Activated CD8-positive, alpha-beta memory T cell treated with anti-CD3 and anti-CD28 coated beads for 36 hours (primary cell): ENCODE measurements around the gene UBAC1. TPM values are rescaled to one million over a fixed set of nuclear protein-coding genes. Genes with fewer than 3 reads are reported as not detected.
"Not testable (repeated sequence)": the region's sequence is repeated elsewhere in the genome, so short reads cannot be mapped to it uniquely, and the experiment has no call there.

Source experiments
- CTCF ChIA-PET: fragments of 350-600 bp; sonication (Branson Sonifier 250); formaldehyde crosslinking; loops from one replicate; lab custom pipeline; 2021; ENCODE audit warnings: antibody characterized with exemption; lab: Charles Lee
- POLR2A ChIA-PET: fragments of 350-600 bp; sonication (Branson Sonifier 250); formaldehyde crosslinking; loops from one replicate; lab custom pipeline; 2021; ENCODE audit warnings: antibody characterized with exemption; lab: Charles Lee
- total RNA-seq, 2 experiments: library from RNA; stranded (reverse); gene quantifications; one replicate each; pipeline ENCODE4 v1.2.3, GENCODE V29; 2021

Gene UBAC1
- total RNA-seq, 2 experiments from 2014 or later = 33.5 to 34.3 TPM

DNA sequence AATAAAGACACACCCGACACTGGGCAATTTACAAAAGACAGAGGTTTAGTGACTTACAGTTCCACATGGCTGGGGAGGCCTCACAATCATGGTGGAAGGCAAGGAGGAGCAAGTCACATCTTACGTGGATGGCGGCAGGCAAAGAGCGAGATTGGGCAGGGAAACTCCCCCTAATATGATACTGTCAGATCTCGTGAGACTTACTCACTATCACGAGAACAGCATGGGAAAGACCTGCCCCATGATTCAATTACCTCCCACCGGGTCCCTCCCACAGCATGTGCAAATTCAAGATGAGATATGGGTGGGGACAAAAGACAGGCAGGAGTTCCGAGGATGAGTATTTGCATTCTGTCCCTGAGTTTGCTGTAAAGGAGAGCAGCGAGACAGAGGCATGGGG lies 49.9 kb downstream of the UBAC1 start:
- POLR2A ChIA-PET, CTCF ChIA-PET: not testable (repeated sequence)

- ChIA-PET CTCF (no interaction called here), POLR2A (no interaction called here)
Measured at GRCh38 chr9:135910757-135911156, 50.4 kb downstream of the UBAC1 start.

GRCh38 chr9:135910216-135910615 lies 51.0 kb downstream of the UBAC1 start:
- POLR2A ChIA-PET = no interaction called here

GRCh38 chr9:135909371-135909770 lies 51.8 kb downstream of the UBAC1 start:
- ChIA-PET POLR2A (no interaction called here), CTCF (no interaction called here)

More at GRCh38 chr9:135910216-135910615, 51.0 kb downstream of the UBAC1 start:
- CTCF ChIA-PET = no interaction called here

DNA sequence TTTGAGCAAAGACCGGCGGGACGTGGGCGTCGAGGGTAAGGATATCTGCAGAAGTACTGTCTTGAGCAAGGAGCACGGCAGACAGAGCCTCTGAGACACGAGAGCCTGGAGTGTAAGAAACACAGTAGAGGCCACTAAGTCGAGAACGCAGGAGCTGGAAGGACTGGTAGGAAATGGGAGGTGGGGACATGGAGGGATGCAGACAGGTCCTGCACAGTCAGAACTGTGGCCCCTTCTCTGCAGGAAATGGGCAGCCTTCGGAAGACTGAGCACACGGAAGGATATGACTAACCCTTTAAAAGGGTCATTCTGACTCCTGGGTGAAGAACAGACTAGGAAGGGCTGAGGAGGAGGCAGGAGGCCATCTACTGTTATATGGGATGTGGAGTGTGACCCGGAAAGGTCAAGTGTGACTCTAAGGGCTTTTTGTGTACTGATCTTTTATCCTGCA lies 52.4 kb downstream of the UBAC1 start:
- POLR2A ChIA-PET = interaction anchor here (1.8 kb wide), 1 partner anchor 16 kb away, joined by 13 read pairs; no protein-coding TSS in a partner anchor

GRCh38 chr9:135908093-135908753 lies 53.0 kb downstream of the UBAC1 start:
- POLR2A ChIA-PET = interaction anchor here (1.8 kb wide), 1 partner anchor 17 kb away, joined by 13 read pairs; no protein-coding TSS in a partner anchor
- CTCF ChIA-PET = no interaction called here

More for the DNA sequence above, 52.4 kb downstream of the UBAC1 start:
- CTCF ChIA-PET = no interaction called here

DNA sequence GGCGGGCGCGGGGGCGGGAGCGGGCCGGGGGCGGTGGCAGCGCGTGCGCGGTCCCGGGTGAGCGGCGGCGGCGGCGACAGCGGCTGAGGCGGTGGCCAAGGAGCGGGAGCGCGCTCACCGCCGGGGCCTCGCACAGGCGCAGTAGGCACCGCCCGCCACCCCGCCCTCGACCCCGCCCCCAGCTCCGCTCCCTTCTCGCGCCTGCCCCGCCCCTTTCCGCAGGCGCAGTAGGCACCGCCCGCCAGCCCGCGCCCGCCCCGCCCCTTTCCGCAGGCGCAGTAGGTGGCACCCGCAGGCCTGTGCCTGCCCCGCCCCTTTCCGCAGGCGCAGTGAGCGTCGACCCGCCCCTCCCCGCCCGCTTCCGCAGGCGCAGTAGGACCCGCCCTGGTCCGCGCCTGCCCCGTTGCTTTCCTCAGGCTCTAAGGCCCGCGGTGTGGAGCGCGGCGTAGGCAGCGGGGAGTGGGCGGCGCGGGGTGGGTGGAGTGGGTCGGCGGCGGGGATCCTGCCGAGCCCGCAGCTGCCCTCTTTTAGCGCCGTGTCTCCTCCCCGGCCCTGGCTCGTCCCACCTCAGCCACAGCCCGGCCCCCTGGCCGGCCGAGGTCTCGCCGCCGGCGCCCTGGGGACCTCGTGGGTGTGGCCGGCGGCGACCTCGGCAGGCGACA lies 53.6 kb downstream of the UBAC1 start, which contains the start of gene CAMSAP1:
CAMSAP1 (minus strand) TSS at position 116 of the 662 bp plus-strand sequence. CDS start 387 bp downstream, outside the sequence.
- ChIA-PET POLR2A (interaction anchor here (1.8 kb wide), 1 partner anchor 18 kb away, joined by 13 read pairs; no protein-coding TSS in a partner anchor), CTCF (interaction anchor here (0.6 to 0.7 kb wide), 2 partner anchors 18 to 49 kb away, joined by 3 read pairs; no protein-coding TSS in a partner anchor)

DNA sequence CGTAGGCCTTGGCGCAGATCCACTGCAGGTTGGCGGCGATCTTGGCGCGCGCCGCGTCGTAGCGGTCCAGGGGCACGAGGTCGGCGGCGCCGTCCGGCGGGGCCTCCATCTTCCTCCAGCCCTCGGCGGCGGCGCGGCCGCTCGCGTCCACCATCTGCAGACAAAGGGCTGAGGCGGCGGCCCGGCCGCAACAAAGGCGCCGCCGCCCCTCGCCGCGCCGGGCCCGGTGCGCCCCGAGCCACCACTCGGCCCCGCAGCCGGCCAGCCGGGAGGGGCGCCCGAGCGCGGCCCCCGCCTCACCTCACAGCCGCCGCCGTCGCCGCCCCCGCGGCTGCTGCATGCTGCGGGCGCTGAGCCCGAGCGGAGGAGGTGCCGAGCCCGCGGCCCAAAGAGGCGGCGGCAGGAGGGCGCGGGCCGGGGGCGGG lies 54.2 kb downstream of the UBAC1 start:
- ChIA-PET CTCF (interaction anchor here (0.7 kb wide), 1 partner anchor 19 kb away, joined by 3 read pairs; no protein-coding TSS in a partner anchor), POLR2A (interaction anchor here (1.0 to 1.8 kb wide), 2 partner anchors 18 to 19 kb away, joined by 7 to 13 read pairs; no protein-coding TSS in a partner anchor)

DNA sequence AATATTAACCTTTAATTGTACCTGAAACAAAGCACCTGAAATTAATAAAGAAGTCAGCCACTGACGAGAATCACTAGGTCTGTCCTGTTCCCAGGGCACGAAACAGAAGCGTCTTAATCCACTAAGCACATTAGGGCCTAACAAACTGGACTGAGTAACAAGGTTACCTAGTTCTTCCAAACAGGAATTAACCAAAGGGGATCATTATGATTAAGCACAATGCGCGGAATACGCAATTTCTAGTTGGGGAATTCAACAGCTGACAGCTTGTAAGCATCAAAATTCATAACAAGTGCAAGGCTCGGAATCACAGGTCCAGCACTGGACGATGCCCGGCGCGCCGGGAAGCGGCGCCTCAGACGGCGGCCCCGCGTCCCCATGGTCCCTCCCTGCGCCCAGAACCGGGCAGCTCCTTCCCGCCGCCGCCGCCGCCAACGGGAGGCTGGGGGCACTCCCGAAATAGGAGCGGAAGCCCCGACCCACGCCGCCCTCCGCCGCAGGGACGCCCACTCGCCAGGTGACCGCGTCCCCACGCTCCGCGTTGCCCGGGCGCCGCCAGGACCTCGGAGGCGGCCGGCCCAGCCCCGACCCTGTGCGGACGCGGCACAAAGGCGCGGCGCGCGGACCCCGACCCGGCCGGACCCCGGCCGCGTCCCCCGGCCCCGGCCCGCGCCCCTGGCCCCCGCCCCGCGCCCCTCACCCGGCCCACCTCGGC lies 54.7 kb downstream of the UBAC1 start:
- ChIA-PET CTCF (interaction anchor here (0.8 to 1.1 kb wide), 3 partner anchors 20 to 61 kb away, joined by 3 to 4 read pairs (median 3); no protein-coding TSS in a partner anchor), POLR2A (interaction anchor here (0.5 to 1.0 kb wide), 2 partner anchors 19 to 52 kb away, joined by 4 to 7 read pairs; no protein-coding TSS in a partner anchor)

GRCh38 chr9:135905380-135906258 lies 55.6 kb downstream of the UBAC1 start:
- CTCF ChIA-PET = interaction anchor here (0.8 to 1.1 kb wide), 4 partner anchors 16 to 62 kb away, joined by 3 to 4 read pairs (median 3); no protein-coding TSS in a partner anchor
- POLR2A ChIA-PET = interaction anchor here (0.5 to 1.0 kb wide), 2 partner anchors 20 to 53 kb away, joined by 4 to 7 read pairs; no protein-coding TSS in a partner anchor

- ChIA-PET POLR2A (no interaction called here), CTCF (interaction anchor here (1.0 kb wide), 1 partner anchor 38 kb away, joined by 3 read pairs; no protein-coding TSS in a partner anchor)
Measured at GRCh38 chr9:135903786-135904520, 57.2 kb downstream of the UBAC1 start.

DNA sequence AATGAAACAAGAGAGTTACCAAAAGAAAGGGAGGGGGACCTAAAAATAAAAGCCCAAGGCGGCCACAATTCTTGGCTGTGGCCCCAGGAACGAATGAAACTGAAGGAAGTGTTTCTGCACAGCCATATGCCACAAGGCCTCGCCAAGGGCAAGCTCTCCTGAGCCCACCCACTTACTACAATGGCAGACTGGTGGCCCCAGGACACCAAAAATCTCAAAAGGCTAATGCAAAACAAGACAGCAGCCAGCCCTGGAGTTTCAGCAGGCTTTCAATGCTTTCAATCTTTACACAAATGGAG lies 57.9 kb downstream of the UBAC1 start:
- CTCF ChIA-PET = interaction anchor here (1.0 kb wide), 1 partner anchor 37 kb away, joined by 3 read pairs; no protein-coding TSS in a partner anchor

DNA sequence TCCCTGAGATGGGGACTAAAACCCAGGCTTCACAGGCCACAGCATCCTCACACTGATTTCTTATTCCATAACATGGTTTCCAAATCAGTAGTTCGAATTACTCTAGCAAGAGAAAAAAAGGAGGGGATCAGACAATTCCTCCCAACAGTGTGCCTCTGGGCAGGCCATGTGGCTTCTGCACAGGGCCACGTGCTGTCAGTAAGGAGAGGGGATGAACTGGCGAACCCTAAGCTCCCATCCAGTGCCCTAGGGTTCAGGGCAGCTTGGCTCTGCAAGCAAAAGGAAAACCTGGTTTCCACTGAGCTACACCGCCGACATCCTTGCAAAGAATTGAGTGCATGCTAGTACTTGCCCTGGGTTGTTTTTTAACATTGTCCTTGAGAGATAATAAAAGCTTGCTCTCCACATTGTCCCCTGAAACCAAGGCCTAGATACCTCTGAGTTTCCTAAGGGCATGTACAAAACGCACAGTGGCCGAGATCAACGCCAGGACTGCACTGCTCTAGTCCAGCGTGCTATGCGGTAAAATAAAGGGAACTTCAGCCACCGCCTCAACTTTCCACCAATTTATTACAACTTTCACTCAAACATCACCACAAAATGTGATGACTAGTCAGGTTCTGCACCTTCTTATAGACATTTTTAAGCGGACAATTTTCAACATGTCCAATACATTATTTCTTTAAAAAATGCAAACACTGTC lies 58.4 kb downstream of the UBAC1 start:
- ChIA-PET POLR2A (no interaction called here), CTCF (interaction anchor here (1.0 kb wide), 1 partner anchor 37 kb away, joined by 3 read pairs; no protein-coding TSS in a partner anchor)

More for the DNA sequence above, 57.9 kb downstream of the UBAC1 start:
- POLR2A ChIA-PET = no interaction called here

DNA sequence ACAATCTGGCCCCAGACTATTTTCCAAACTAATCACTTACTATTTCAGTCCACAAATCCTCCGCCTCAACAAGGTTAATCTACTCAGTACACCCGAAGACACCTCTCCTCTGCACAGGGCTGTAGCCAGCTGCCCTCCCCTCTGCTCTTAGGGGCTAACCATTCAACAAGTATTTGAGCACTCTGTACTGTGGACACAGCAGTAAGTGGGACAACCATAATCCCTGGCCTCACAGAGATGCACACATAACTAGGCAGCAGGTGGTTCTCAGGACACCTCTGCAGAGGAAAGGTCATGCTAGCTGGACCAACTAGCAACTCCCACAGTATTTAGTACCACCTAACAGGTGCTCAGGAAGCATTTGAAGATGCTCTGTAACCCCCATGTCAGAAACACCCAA lies 59.3 kb downstream of the UBAC1 start:
- ChIA-PET CTCF (no interaction called here), POLR2A (no interaction called here)

GRCh38 chr9:135901031-135901758 lies 60.0 kb downstream of the UBAC1 start:
- POLR2A ChIA-PET = no interaction called here
- CTCF ChIA-PET = interaction anchor here (1.2 kb wide), 1 partner anchor 221 kb away, joined by 3 read pairs; no protein-coding TSS in a partner anchor
